HTR-8/SVneo (cell line): ENCODE results near the gene TRIM3.

Experiments used
- DNase-seq: peaks from one replicate; pipeline ENCODE4 v3.0.0; 2011; ENCODE audit warnings: low spot score, mixed read lengths; ENCODE audit not compliant: insufficient read length
- FAIRE-seq: peaks from 2 replicates; lab custom pipeline; 2011; peaks lifted over from hg19 to GRCh38; lab: Jason Lieb, UNC

TRIM3 gene

GRCh38 chr11:6481012-6481923, 7.5 kb upstream of the TRIM3 start, which contains the start of the genes ARFIP2 and TIMM10B:
TSS of gene ARFIP2 (minus strand) at chr11:6481331. CDS start at chr11:6480421, 910 bp downstream.
TSS of gene TIMM10B (plus strand) at chr11:6481501. CDS start at chr11:6481517, 16 bp downstream.
- DNase-seq, result peak; percentile 99
- FAIRE-seq, result peak; percentile 99

GRCh38 chr11:6480299-6480914, 6.7 kb upstream of the TRIM3 start:
- no peak for FAIRE-seq

GRCh38 chr11:6476571-6476970, 2.8 kb upstream of the TRIM3 start:
- DNase-seq, result no peak
- no peak for FAIRE-seq

More at GRCh38 chr11:6480299-6480914, 6.7 kb upstream of the TRIM3 start:
- no peak for DNase-seq

- FAIRE-seq (no peak), DNase-seq (no peak)
Measured at GRCh38 chr11:6475936-6476335, 2.2 kb upstream of the TRIM3 start.

GRCh38 chr11:6474806-6475500, 1.2 kb upstream of the TRIM3 start:
- FAIRE-seq (no peak), DNase-seq (no peak)

- no peak for FAIRE-seq
- DNase-seq, result no peak
Measured at GRCh38 chr11:6474413-6474792, 662 bp upstream of the TRIM3 start.

GRCh38 chr11:6472934-6473333, 807 bp downstream of the TRIM3 start:
- DNase-seq (no peak), FAIRE-seq (no peak)

- no peak for DNase-seq
- FAIRE-seq, result no peak
Measured at GRCh38 chr11:6469599-6469998, 4.1 kb downstream of the TRIM3 start.

- no peak for FAIRE-seq
- DNase-seq, result peak; percentile 79
Measured at GRCh38 chr11:6468712-6469495, 4.8 kb downstream of the TRIM3 start.

- DNase-seq, result no peak
- FAIRE-seq, result no peak
Measured at GRCh38 chr11:6459099-6459450, 14.7 kb downstream of the TRIM3 start.

- no peak for DNase-seq
- no peak for FAIRE-seq
Measured at GRCh38 chr11:6458352-6459098, 15.2 kb downstream of the TRIM3 start.

- FAIRE-seq, result no peak
- no peak for DNase-seq
Measured at GRCh38 chr11:6457581-6458320, 16.0 kb downstream of the TRIM3 start.

GRCh38 chr11:6456361-6457073, 17.2 kb downstream of the TRIM3 start:
- no peak for DNase-seq
- no peak for FAIRE-seq

- FAIRE-seq (no peak), DNase-seq (no peak)
Measured at GRCh38 chr11:6455070-6455469, 18.7 kb downstream of the TRIM3 start.

- FAIRE-seq, result no peak
- no peak for DNase-seq
Measured at GRCh38 chr11:6453152-6453551, 20.6 kb downstream of the TRIM3 start.

- DNase-seq (no peak), FAIRE-seq (no peak)
Measured at GRCh38 chr11:6452219-6452618, 21.5 kb downstream of the TRIM3 start.

- FAIRE-seq (no peak), DNase-seq (no peak)
Measured at GRCh38 chr11:6448574-6448973, 25.2 kb downstream of the TRIM3 start.
